ENCODE results near the gene SLFN14. TPM values are rescaled to one million over a fixed set of nuclear protein-coding genes. Genes with fewer than 3 reads are reported as not detected.

SLFN14 gene
- total RNA-seq, 4 donors from 2014 or later: not detected

DNA sequence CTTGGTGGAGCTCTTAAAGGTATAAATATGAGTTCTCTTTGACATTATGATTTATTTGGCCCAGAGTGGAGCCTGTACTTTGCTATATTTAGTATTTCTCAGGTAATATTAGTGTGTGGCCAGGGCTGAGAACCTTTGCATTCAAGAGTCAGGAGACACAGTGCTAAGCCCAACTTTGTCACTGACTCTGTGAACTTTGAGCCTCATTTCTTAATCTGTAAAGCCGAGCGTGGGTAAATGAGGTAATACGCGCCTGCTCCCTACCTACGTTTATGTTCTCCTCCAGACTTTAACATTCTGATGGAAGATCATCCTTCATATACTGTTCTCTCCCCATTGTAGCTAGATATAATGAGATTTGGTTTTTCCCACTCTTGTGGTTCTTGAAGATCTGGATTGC is 37.0 kb upstream of the SLFN14 start:
- TF ChIP-seq POLR2A (IDR thresholded peaks at IDR 0.05): no peak
- no peak overlapping the region for H3K27ac ChIP-seq
- H3K36me3 ChIP-seq: peaks cover 62% of the 10 kb centered on the region
- H3K9me3 ChIP-seq: no peaks in the 10 kb centered on the region
- no peaks in the 10 kb centered on the region for H3K4me1 ChIP-seq
- H3K27me3 ChIP-seq: no peaks in the 10 kb centered on the region
- no peak overlapping the region for H3K4me3 ChIP-seq
- no peak for DNase-seq (ENCODE audit: low spot score in 2 of 2)
- WGBS: 72% methylated on average over 5 of the region's 5 CpGs

DNA sequence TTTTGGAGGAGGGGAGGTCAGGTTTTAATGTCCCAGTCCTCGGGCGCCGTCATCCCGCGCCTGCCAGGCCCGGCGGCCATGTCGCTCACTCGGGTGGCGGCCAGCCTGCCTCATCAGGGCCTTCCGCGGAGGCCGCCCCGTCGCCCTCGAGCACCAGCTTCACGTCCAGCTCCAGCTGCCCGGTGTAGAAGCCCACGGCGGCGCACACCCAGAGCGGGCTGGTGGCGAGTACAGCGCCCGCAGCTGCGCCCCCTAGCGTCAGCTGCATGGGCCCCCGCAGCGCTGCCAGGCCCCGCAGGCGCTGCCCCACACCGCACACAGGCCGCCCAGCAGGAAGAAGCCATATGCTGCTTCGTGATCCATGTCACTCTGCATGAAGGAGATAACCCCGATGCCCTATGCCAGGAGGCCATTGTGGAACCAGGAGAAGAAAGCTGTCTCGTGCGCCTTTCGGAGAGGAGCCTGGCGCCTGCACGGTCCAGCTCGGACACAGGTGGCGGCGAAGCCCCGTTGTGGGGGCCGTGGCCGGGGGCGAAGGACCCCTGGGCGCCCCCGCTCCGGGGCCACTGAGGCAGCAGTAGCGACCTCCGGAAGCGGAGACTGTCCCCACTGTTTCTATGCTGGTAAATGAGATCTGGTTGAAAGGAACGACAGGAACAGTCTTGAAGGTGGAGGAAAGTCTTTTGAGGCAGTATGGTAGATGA is 36.1 kb upstream of the SLFN14 start:
- TF ChIP-seq, protein P1, sequence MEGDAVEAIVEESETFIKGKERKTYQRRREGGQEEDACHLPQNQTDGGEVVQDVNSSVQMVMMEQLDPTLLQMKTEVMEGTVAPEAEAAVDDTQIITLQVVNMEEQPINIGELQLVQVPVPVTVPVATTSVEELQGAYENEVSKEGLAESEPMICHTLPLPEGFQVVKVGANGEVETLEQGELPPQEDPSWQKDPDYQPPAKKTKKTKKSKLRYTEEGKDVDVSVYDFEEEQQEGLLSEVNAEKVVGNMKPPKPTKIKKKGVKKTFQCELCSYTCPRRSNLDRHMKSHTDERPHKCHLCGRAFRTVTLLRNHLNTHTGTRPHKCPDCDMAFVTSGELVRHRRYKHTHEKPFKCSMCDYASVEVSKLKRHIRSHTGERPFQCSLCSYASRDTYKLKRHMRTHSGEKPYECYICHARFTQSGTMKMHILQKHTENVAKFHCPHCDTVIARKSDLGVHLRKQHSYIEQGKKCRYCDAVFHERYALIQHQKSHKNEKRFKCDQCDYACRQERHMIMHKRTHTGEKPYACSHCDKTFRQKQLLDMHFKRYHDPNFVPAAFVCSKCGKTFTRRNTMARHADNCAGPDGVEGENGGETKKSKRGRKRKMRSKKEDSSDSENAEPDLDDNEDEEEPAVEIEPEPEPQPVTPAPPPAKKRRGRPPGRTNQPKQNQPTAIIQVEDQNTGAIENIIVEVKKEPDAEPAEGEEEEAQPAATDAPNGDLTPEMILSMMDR (IDR thresholded peaks at IDR 0.05): no peak
- no peak for TF ChIP-seq POLR2A (IDR thresholded peaks at IDR 0.05)
- TF ChIP-seq EP300 (IDR thresholded peaks at IDR 0.05): no peak
- no peak for TF ChIP-seq POLR2AphosphoS5 (IDR thresholded peaks at IDR 0.05)
- 88% methylated on average over 52 of the region's 54 CpGs for WGBS
- Histone ChIP-seq H3K36me3 (peaks cover 57% of the 10 kb centered on the region), H3K4me1 (no peaks in the 10 kb centered on the region), H3K27me3 (no peaks in the 10 kb centered on the region), H3K9me3 (no peaks in the 10 kb centered on the region), H3K27ac (no peak overlapping the region), H3K4me3 (no peak overlapping the region)
- no peak for DNase-seq (ENCODE audit: low spot score in 2 of 2)

- no peaks in the 10 kb centered on the region for H3K27me3 ChIP-seq
- no peak for DNase-seq (ENCODE audit: low spot score in 2 of 2)
- H3K36me3 ChIP-seq: peaks cover 52% of the 10 kb centered on the region
- no peak overlapping the region for H3K4me3 ChIP-seq
- TF ChIP-seq, protein P1 (IDR thresholded peaks at IDR 0.05): no peak
- TF ChIP-seq POLR2AphosphoS5 (IDR thresholded peaks at IDR 0.05): no peak
- TF ChIP-seq EP300 (IDR thresholded peaks at IDR 0.05): no peak
- no peak for TF ChIP-seq POLR2A (IDR thresholded peaks at IDR 0.05)
- no peaks in the 10 kb centered on the region for H3K4me1 ChIP-seq
- H3K9me3 ChIP-seq: no peaks in the 10 kb centered on the region
- no peak overlapping the region for H3K27ac ChIP-seq
- 82% methylated on average over 4 of the region's 4 CpGs for WGBS
Observed at GRCh38 chr17:35596072-35596471, 35.5 kb upstream of the SLFN14 start.

- peaks cover 29% of the 10 kb centered on the region for H3K4me1 ChIP-seq
- peak overlapping the region; percentile 74 for H3K4me3 ChIP-seq
- H3K27me3 ChIP-seq: no peaks in the 10 kb centered on the region
- no peaks in the 10 kb centered on the region for H3K9me3 ChIP-seq
- WGBS: 51% methylated on average over 12 of the region's 12 CpGs
- TF ChIP-seq, protein P1 (IDR thresholded peaks at IDR 0.05): no peak
- no peak for TF ChIP-seq EP300 (IDR thresholded peaks at IDR 0.05)
- TF ChIP-seq POLR2A (IDR thresholded peaks at IDR 0.05): no peak
- no peak for TF ChIP-seq POLR2AphosphoS5 (IDR thresholded peaks at IDR 0.05)
- no peak overlapping the region for H3K27ac ChIP-seq
- H3K36me3 ChIP-seq: no peaks in the 10 kb centered on the region
- no peak for DNase-seq (ENCODE audit: low spot score in 2 of 2)
Observed at GRCh38 chr17:35588196-35588920, 27.7 kb upstream of the SLFN14 start.

GRCh38 chr17:35587074-35587961 is 26.7 kb upstream of the SLFN14 start, which contains the start of gene AP2B1:
AP2B1 (plus strand) TSS chr17:35587322; CDS start chr17:35594031, 6,709 bp downstream.
- H3K4me3 ChIP-seq: peak within 1 kb of the TSS; percentile 74
- TF ChIP-seq, protein P1 (IDR thresholded peaks at IDR 0.05): no peak
- no peak for TF ChIP-seq EP300 (IDR thresholded peaks at IDR 0.05)
- TF ChIP-seq POLR2A (IDR thresholded peaks at IDR 0.05): peak in 1 of 2 donors; percentile 85
- TF ChIP-seq POLR2AphosphoS5 (IDR thresholded peaks at IDR 0.05): peak; percentile 40 to 97 (median 94)
- H3K27ac ChIP-seq: peak within 1 kb of the TSS; percentile 80
- H3K36me3 ChIP-seq: no peaks in the 10 kb centered on the region
- under 1% methylated on average over 45 of the region's 50 CpGs for WGBS
- DNase-seq (ENCODE audit: low spot score in 2 of 2): peak; percentile 97 to 98
- H3K27me3 ChIP-seq: no peaks in the 10 kb centered on the region
- no peaks in the 10 kb centered on the region for H3K9me3 ChIP-seq
- peaks cover 29% of the 10 kb centered on the region for H3K4me1 ChIP-seq
